ENCODE results near the gene LRRC8D. TPM values are rescaled to one million over a fixed set of nuclear protein-coding genes. Genes with fewer than 3 reads are reported as not detected.

Gene LRRC8D
- total and polyA plus RNA-seq, 2 experiments from 2014 or later, result 23.6 to 48.8 TPM

DNA sequence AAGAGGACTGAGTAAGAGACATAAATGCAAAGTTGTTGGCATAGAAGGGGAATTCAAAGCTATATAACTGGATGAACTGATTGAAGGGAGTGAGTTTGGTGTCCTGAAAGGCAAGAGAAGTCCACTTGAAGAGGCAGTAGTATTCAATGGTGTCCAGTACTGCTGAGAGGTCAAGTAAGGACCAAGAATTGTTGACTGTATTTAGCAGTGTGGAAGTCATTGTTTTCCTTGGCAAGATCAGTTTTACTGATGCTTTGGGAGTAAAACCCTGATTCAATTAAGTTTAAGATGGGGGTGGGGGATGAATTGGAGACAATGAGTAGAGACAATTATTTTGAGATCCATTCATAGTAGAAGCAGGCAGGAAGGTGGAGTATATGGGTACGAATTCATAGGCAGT lies 5.8 kb upstream of the LRRC8D start:
- no peak overlapping the region for H3K4me2 ChIP-seq
- H3K27me3 ChIP-seq (ENCODE audit: insufficient read depth), result 0 out of 2 replicates have a peak, but pooled peaks cover 3% of the 10 kb centered on the region
- ATAC-seq, result no peak
- Mint-ChIP-seq H3K27me3 (ENCODE audit: insufficient read depth, low read depth, poor library complexity) (peaks cover under 1% of the 10 kb centered on the region), H3K36me3 (ENCODE audit: low read depth) (no peaks in the 10 kb centered on the region; the same call in 2 of the 3 replicates), H3K9me3 (no peaks in the 10 kb centered on the region), H3K4me1 (peaks cover 13% of the 10 kb centered on the region), H3K4me3 (no peak overlapping the region), H3K27ac (no peak overlapping the region)
- DNase-seq (ENCODE audit: low spot score), result no peak
- peaks cover 4% of the 10 kb centered on the region for H3K4me1 ChIP-seq (ENCODE audit: insufficient read depth)
- H3K27ac ChIP-seq (ENCODE audit: low read depth), result no peak overlapping the region
- no peak overlapping the region for H3K4me3 ChIP-seq
- no peak for TF ChIP-seq EZH2phosphoT487 (IDR thresholded peaks at IDR 0.05; ENCODE audit: unreplicated experiment)
- TF ChIP-seq, protein P1, sequence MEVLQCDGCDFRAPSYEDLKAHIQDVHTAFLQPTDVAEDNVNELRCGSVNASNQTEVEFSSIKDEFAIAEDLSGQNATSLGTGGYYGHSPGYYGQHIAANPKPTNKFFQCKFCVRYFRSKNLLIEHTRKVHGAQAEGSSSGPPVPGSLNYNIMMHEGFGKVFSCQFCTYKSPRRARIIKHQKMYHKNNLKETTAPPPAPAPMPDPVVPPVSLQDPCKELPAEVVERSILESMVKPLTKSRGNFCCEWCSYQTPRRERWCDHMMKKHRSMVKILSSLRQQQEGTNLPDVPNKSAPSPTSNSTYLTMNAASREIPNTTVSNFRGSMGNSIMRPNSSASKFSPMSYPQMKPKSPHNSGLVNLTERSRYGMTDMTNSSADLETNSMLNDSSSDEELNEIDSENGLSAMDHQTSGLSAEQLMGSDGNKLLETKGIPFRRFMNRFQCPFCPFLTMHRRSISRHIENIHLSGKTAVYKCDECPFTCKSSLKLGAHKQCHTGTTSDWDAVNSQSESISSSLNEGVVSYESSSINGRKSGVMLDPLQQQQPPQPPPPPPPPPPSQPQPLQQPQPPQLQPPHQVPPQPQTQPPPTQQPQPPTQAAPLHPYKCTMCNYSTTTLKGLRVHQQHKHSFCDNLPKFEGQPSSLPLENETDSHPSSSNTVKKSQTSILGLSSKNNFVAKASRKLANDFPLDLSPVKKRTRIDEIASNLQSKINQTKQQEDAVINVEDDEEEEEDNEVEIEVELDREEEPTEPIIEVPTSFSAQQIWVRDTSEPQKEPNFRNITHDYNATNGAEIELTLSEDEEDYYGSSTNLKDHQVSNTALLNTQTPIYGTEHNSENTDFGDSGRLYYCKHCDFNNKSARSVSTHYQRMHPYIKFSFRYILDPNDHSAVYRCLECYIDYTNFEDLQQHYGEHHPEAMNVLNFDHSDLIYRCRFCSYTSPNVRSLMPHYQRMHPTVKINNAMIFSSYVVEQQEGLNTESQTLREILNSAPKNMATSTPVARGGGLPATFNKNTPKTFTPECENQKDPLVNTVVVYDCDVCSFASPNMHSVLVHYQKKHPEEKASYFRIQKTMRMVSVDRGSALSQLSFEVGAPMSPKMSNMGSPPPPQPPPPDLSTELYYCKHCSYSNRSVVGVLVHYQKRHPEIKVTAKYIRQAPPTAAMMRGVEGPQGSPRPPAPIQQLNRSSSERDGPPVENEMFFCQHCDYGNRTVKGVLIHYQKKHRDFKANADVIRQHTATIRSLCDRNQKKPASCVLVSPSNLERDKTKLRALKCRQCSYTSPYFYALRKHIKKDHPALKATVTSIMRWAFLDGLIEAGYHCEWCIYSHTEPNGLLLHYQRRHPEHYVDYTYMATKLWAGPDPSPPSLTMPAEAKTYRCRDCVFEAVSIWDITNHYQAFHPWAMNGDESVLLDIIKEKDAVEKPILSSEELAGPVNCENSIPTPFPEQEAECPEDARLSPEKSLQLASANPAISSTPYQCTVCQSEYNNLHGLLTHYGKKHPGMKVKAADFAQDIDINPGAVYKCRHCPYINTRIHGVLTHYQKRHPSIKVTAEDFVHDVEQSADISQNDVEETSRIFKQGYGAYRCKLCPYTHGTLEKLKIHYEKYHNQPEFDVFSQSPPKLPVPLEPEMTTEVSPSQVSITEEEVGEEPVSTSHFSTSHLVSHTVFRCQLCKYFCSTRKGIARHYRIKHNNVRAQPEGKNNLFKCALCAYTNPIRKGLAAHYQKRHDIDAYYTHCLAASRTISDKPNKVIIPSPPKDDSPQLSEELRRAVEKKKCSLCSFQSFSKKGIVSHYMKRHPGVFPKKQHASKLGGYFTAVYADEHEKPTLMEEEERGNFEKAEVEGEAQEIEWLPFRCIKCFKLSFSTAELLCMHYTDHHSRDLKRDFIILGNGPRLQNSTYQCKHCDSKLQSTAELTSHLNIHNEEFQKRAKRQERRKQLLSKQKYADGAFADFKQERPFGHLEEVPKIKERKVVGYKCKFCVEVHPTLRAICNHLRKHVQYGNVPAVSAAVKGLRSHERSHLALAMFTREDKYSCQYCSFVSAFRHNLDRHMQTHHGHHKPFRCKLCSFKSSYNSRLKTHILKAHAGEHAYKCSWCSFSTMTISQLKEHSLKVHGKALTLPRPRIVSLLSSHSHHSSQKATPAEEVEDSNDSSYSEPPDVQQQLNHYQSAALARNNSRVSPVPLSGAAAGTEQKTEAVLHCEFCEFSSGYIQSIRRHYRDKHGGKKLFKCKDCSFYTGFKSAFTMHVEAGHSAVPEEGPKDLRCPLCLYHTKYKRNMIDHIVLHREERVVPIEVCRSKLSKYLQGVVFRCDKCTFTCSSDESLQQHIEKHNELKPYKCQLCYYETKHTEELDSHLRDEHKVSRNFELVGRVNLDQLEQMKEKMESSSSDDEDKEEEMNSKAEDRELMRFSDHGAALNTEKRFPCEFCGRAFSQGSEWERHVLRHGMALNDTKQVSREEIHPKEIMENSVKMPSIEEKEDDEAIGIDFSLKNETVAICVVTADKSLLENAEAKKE (CRISPR knock-in tag; IDR thresholded peaks at IDR 0.05), result no peak
- TF ChIP-seq, protein P2, sequence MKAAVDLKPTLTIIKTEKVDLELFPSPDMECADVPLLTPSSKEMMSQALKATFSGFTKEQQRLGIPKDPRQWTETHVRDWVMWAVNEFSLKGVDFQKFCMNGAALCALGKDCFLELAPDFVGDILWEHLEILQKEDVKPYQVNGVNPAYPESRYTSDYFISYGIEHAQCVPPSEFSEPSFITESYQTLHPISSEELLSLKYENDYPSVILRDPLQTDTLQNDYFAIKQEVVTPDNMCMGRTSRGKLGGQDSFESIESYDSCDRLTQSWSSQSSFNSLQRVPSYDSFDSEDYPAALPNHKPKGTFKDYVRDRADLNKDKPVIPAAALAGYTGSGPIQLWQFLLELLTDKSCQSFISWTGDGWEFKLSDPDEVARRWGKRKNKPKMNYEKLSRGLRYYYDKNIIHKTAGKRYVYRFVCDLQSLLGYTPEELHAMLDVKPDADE (IDR thresholded peaks at IDR 0.05), result no peak
- no peak for TF ChIP-seq NANOG (IDR thresholded peaks at IDR 0.05; ENCODE audit: borderline replicate concordance)
- TF ChIP-seq ZNF114 (CRISPR knock-in tag; IDR thresholded peaks at IDR 0.05), result no peak
- TF ChIP-seq JUNB (IDR thresholded peaks at IDR 0.05; ENCODE audit: unreplicated experiment), result no peak
- TF ChIP-seq, protein P3, sequence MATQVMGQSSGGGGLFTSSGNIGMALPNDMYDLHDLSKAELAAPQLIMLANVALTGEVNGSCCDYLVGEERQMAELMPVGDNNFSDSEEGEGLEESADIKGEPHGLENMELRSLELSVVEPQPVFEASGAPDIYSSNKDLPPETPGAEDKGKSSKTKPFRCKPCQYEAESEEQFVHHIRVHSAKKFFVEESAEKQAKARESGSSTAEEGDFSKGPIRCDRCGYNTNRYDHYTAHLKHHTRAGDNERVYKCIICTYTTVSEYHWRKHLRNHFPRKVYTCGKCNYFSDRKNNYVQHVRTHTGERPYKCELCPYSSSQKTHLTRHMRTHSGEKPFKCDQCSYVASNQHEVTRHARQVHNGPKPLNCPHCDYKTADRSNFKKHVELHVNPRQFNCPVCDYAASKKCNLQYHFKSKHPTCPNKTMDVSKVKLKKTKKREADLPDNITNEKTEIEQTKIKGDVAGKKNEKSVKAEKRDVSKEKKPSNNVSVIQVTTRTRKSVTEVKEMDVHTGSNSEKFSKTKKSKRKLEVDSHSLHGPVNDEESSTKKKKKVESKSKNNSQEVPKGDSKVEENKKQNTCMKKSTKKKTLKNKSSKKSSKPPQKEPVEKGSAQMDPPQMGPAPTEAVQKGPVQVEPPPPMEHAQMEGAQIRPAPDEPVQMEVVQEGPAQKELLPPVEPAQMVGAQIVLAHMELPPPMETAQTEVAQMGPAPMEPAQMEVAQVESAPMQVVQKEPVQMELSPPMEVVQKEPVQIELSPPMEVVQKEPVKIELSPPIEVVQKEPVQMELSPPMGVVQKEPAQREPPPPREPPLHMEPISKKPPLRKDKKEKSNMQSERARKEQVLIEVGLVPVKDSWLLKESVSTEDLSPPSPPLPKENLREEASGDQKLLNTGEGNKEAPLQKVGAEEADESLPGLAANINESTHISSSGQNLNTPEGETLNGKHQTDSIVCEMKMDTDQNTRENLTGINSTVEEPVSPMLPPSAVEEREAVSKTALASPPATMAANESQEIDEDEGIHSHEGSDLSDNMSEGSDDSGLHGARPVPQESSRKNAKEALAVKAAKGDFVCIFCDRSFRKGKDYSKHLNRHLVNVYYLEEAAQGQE (IDR thresholded peaks at IDR 0.05; ENCODE audit: unreplicated experiment), result no peak
- TF ChIP-seq, protein P4, sequence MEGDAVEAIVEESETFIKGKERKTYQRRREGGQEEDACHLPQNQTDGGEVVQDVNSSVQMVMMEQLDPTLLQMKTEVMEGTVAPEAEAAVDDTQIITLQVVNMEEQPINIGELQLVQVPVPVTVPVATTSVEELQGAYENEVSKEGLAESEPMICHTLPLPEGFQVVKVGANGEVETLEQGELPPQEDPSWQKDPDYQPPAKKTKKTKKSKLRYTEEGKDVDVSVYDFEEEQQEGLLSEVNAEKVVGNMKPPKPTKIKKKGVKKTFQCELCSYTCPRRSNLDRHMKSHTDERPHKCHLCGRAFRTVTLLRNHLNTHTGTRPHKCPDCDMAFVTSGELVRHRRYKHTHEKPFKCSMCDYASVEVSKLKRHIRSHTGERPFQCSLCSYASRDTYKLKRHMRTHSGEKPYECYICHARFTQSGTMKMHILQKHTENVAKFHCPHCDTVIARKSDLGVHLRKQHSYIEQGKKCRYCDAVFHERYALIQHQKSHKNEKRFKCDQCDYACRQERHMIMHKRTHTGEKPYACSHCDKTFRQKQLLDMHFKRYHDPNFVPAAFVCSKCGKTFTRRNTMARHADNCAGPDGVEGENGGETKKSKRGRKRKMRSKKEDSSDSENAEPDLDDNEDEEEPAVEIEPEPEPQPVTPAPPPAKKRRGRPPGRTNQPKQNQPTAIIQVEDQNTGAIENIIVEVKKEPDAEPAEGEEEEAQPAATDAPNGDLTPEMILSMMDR (conservative IDR thresholded peaks at IDR 0.05; ENCODE audit: low read depth in 2 of 2), result no peak
- no peak for TF ChIP-seq CREB1 (CRISPR knock-in tag; IDR thresholded peaks at IDR 0.05; ENCODE audit: low read depth)
- TF ChIP-seq EZH2 (IDR thresholded peaks at IDR 0.05; ENCODE audit: low read depth, unreplicated experiment), result no peak
- no peak for TF ChIP-seq POLR2AphosphoS5 (IDR thresholded peaks at IDR 0.05; ENCODE audit: low read depth)
- TF ChIP-seq STAT1 (IDR thresholded peaks at IDR 0.05; ENCODE audit: unreplicated experiment), result no peak
- H3F3A ChIP-seq (replicated peaks; ENCODE audit: low read depth), result 0 out of 2 replicates have a peak, but pooled peaks cover 3% of the 10 kb centered on the region
- no peaks in the 10 kb centered on the region for H3K9me2 ChIP-seq (ENCODE audit: insufficient read depth)
- H3K36me3 ChIP-seq (ENCODE audit: insufficient read depth), result no peaks in the 10 kb centered on the region
- H2AFZ ChIP-seq, result no peak overlapping the region
- peaks cover 17% of the 10 kb centered on the region for H3K79me2 ChIP-seq (replicated peaks; ENCODE audit: insufficient read depth)
- H4K20me1 ChIP-seq (replicated peaks; ENCODE audit: insufficient read depth), result no peaks in the 10 kb centered on the region
